Hematopoietic multipotent progenitor cell treated with erythropoietin and hydrocortisone succinate and interleukin-3 and kit ligand, for 15 days (in vitro differentiated cells): Measurements from ENCODE around the gene DPYSL4.

Experiments used
- DNase-seq: peaks from one replicate; pipeline ENCODE4 v3.0.0-alpha.2; 2015; ENCODE audit warnings: low spot score

The DPYSL4 gene

DNA sequence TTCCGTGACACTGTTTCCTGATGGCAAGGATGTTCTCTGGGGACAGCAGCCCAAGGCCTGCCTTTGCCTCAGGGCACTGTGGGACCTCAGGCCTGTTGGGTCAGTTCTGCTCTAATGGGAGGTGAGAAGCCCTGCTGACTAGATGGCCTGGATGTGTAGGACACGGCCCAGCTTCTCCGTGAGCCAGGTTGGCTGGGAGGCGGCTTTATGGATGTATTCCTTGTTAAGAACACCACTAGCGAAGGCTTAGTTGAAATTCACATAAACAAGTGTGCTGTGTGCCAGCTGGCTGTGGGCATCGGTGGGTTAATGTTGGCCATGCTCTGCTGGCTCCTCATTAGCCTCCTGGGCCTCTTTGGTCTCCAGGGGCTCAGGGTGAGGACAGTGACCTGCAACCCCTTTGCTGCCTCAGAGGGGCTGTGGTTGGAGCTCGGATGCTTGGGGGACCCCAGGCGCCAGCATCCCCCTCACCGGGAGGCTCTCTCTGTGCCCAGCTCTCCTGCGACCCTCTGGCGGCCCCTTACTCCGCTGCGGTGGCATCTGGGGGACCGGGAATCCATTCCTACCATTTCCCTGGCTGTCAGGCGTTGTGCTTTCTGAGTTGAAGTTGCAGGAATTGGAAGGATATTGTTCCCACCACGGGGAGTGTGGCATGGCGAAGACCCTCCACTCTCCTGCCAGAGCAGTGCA lies 22.8 kb upstream of the DPYSL4 start:
- DNase-seq, result no peak

DNA sequence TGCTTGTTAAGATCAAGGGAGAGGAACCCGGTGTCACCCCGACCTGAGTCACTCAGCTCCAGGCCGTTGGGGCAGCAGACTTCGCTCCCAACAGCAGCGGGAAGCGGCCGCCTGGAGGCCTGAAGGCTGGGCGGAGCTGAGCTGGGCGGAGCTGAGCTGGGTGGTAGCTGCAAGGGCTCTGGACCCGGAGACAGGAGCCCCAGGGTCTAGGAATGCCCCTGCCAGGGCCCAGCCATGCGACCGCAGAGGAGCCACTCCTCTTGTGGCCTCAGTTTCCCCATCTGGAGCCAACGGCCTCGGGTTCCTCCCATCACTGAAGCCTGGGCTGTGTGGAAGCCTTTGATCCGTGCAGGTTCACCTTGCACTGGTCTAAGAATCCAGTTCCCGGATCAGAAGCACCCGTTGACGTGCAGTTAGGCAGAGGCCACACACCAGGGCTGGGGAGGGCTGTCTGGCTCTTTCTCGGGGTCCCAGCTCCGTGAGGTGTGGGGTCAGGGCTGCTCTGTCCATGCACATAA lies 21.9 kb upstream of the DPYSL4 start:
- DNase-seq, result no peak

DNA sequence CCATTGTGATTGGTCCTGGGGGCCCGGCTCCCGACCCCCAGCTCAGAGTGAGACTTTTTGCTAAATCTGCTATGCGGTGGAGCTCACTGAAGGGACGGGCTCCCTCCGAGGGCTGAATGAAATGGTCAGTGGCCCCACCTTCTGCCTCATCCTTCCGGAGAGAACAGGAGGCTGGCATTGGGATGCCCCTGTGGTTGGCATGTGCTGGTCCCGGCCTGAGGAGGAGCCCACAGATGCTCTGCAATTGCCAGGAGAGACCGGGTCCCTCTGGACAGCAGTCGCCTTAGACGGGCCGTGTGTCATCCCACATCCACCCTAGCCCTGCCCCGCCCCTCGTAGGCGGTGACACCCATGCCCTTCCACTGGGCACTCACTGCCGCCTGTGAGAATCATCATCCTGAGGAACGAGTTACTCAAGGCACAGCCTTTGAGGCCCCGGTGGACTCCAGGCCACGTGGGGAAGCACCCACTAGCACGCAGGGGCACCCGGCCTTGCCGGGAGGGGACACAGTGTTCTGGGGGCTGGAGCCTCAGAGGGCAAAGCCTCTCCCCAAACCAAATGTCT lies 21.2 kb upstream of the DPYSL4 start:
- DNase-seq, result no peak

DNA sequence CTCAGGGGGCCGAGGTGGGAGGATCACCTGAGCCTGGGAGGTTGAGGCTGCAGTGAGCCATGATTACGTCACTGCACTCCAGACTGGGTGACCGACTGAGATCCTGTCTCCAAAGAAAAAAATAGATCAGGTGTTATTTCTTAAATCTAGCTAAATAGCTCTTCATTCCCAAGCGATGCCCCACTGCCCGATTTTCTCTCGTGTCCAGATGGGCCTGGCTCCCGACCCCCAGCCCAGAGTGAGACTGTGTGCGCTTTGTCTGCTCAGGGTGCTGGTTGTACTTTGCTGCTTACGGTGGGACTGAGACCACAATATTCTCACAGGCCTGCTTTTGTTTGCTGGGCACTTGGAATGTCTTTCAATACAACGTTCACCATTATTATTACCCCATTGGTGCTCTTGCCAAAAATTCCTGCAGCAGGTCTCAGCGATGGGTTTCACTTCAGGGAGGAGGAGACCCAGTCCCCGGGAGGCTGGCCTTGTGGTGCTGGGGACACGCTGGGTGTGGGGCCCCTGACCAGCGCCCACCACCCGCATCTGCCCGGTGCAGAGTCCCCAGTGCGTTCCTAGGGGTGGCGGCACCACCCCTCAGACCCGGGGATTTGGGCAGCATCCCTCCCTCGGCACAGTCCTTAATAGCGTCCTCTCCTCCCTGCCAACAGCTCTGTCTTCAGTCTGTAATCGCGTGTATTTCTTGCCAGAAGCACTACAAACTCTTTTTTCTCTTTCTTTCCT lies 20.4 kb upstream of the DPYSL4 start:
- no peak for DNase-seq

DNA sequence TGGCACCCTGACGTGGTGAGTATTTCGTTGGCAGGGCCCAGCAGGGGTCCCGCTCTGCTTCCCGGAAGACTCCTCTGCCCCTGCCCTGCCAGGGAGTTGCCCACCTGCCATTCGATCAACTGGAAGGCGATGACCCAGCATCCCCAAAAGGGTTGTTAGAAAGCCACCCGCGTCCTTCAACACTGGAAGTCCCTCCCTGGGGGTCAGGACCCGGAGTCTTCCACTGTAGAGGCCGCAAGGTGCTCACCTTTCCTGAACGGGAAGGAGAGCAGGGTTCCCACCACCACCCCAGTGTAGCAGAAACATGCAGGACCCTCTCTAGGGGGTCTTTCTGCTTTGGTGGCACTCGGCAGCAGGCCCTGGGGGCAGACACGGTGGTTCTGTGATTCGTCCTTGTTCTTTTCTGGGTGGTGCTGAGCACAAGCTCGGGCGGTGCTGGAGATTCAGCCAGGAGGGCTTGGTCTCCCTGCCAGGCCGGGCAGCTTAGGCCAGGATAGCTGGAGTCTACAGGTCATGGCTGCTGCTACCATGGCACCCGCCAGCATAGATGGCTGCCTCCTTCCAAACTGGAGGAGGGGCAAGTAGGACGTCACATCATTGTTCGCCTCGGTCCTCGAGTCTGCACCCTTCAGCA lies 19.6 kb upstream of the DPYSL4 start:
- no peak for DNase-seq

GRCh38 chr10:132167976-132168375 lies 18.8 kb upstream of the DPYSL4 start:
- DNase-seq, result no peak

DNA sequence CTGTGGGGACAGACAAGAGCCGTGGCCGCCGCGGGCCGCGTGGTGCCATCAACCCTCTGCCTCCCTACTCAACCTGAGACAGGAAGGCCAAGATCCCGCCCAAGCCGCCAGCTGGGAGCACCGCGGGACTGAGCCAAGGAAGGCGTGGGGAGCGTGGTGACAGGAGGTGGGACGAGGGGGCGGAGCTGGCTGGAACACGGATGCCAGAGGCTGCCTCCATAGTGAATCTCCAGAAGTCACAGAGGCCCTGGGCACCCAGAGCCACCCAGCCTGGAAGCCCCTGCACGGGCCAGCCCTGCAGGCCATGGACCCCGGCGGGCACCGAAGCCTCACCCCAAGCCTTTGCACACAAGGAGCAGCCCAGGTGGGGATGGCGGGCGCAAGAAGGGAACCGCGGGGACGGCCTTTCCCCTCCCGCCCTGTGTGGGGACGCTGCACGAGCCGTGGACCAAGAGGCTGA lies 18.1 kb upstream of the DPYSL4 start:
- DNase-seq, result no peak

DNA sequence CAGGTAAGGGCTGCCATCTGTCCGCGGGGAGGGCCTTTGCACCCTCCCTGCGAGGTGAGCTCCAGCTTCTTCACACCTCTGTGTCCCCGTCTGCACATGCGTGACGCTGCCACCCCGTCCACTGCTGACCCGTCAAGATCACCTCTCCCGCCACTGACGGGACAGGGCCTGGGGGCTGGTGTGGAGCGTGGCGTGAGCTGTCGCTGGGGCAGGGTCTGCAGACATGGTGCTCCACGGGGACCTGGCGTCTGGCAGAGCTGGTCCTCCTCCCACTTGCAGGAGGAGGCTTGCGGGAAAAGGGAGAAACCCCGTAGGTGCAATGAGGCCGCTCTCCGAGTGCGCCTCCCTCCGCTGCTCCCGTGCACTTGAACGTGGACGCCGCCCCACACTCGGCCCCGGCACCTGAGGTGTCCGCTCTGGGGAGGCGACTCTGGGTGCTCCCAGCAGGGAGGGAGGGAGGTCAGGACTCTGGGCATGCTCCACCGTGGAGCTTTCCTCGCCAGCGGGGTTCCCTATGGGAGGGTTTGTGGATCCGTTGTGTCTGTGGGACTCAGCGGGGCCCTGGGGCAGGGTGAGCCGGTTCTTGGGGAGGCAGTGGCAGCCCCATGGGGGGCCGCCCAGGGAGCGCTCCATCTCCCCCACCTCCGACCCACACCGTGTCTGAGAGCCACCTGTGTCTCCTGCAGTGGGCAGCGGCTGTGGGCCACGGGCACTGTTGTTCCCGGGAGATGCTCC lies 17.6 kb upstream of the DPYSL4 start:
- DNase-seq, result no peak

DNA sequence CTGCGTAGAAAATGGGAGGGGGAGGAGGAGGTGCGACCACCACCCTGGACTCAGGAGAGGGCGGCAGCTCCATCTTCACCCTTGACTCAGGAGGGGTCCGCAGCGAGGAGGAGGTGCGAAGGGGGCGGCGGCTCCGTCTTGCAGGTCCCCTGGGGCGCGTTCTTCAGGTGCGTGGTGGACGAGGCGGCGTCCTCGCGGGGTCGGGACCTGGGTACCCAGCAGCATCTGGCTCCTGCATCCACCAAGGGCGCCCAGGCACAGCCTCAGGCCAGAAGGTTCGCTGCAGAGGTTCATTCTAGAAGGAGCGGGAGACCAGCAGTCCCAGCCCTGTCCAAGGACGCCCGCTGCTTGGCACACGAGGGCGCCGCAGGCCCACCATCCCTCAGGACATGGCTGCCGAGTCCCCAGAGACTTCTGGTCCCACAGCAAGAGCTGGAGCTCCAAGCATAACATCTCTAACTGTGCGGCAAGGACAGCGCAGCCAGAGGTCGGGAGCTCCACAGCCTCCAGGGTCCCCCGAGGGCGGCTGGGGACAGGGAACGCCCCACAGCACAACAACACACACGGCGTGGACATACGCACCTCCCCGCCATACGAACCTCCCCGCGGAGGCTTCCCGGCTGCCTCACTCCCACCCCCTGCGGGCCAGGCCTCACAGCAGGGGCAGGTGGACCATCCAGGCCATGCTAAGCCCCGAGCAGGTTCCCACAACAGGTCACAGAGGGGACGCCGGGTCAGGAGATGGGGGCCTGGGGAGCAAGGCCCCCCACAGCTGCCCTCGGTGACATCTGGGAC lies 16.8 kb upstream of the DPYSL4 start:
- no peak for DNase-seq

- DNase-seq, result no peak
Observed at GRCh38 chr10:132170561-132171361, 16.0 kb upstream of the DPYSL4 start.

DNA sequence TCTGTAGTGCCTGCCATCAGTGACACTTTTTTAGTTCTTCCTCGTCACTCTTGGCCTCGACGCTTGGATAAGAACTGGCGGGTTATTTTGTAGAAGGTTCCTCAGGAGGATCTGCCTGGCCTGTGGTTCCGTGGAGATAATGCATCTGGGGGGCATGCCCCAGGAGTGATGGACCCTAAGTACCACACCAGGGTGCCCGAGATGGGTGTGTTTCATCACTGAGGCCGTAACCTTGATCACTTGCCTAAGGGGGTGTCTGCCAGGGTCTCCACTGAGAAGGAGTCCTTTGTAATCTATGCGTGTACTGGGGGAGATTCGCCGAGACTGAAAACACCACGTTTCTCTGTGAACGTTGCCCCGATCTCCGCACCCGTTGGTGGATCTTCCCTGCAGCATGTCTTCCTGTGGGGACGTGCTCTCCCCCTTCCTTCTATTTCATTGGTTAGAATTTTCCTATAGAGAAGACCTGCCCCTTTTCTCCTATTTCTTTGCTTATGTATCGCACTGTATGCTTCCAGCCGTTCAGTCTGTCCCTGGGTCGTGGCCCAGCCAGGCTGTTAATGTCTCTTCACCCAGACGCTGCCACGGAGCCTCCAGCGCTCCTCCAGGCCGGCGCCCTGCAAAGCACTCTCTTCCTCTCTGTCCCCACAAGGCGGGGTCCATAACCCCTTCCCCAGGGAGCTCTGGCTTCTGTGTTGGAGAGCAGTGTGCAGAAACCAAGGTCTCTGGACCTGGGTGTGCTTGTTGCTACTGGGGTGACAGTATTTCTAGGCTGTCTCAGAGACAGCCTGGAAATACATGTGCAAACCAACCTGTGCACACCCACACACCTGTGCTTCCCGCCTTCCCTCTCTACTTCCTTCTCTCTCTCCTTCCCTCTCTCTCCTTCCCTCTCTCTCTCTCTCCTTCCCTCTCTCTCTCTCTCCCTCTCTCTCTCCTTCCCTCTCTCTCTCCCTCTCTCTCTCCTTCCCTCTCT lies 14.4 kb upstream of the DPYSL4 start:
- DNase-seq, result no peak

- no peak for DNase-seq
Observed at GRCh38 chr10:132173185-132173584, 13.6 kb upstream of the DPYSL4 start.

GRCh38 chr10:132174237-132174636 lies 12.5 kb upstream of the DPYSL4 start:
- DNase-seq, result no peak

- DNase-seq, result no peak
Observed at GRCh38 chr10:132175408-132175807, 11.3 kb upstream of the DPYSL4 start.

GRCh38 chr10:132175907-132176581 lies 10.7 kb upstream of the DPYSL4 start:
- DNase-seq, result no peak

- DNase-seq, result no peak
Observed at GRCh38 chr10:132176623-132177500, 9.9 kb upstream of the DPYSL4 start.

DNA sequence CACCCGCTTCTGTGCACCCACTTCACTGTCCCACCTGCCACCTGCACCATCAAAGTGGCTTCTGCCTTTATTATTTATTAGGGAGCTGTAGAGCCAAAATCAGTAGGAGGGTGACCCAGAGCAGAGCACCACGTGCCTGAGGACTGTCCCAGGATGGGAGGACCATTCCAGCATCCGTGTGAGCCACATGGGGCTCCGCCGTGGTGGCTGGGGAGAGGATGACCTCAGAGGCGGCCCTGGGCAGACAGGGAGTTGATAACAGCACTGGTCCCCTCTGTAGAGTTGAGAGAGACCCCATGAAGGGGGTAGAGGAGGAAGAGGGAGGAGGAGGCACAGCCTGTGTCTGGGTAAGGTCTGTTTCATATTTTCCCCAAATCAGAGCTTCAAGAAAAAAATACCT lies 8.7 kb upstream of the DPYSL4 start:
- DNase-seq, result no peak
